HG02642 (cell line): ENCODE measurements around the gene CELF4.

Source experiments
- ATAC-seq: cut with Tn5 transposase; IDR thresholded peaks from one replicate; pipeline ENCODE4 v1.9.1; 2021; ENCODE audit warnings: mild to moderate bottlenecking; ENCODE audit not compliant: unreplicated experiment, poor library complexity

Gene CELF4

DNA sequence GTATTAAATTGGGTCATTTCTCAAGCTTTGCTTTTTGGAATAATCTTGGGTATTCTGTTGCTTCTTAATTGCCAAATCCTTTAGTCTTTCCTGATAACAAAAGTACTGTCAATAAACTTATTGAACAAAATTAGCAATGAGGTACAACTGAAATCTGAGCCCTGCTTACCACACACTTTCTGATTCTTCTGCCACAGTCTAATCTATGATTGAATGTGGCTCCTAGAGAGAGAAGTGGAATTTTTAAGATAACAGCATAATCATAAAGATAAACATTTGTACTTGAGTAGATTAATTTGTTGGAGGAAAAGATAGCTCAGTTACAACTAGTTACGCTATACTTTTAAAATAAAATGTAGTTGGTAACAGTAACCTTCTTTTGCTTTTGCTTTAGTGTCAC is 354.8 kb downstream of the CELF4 start:
- no peak for ATAC-seq

DNA sequence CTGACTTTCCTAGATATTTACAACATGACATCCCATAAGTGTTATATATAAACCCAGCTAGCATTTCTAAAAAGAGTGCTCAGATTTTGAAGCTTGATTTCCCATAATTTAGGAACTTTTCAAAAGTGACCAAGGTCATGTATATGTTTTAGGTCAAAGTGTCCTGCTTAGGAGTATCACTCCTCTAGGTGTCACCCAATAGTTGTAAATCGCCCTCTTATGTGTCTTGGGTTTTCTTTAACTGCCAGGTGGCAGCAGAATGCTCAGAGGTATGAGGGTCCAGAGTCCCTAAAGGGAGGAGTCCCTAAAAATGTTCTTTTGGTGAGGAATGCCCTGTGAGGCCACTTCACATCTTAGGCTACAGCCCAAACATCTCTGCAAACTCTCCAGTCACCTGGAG is 358.3 kb downstream of the CELF4 start:
- ATAC-seq, result no peak

GRCh38 chr18:37199741-37200140 is 365.9 kb downstream of the CELF4 start:
- no peak for ATAC-seq
